ENCODE measurements around the gene SLC5A6.

Gene SLC5A6

DNA sequence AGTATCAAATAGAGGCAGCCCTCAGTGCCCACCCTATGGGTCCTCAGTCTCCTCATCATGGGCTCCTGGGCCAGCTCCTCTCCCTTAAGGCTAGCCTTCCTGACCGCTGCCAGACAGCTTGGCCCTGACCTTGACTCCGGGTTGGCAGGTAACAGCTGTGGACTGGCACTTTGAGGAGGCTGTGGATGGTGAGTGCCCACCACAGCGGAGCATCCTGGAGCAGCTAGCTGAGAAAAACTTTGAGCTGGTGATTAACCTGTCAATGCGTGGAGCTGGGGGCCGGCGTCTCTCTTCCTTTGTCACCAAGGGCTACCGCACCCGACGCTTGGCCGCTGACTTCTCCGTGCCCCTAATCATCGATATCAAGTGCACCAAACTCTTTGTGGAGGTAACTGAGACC is 24.1 kb upstream of the SLC5A6 start:
- DNase-seq = no peak

GRCh38 chr2:27233341-27233740 is 21.3 kb upstream of the SLC5A6 start:
- no peak for DNase-seq

DNA sequence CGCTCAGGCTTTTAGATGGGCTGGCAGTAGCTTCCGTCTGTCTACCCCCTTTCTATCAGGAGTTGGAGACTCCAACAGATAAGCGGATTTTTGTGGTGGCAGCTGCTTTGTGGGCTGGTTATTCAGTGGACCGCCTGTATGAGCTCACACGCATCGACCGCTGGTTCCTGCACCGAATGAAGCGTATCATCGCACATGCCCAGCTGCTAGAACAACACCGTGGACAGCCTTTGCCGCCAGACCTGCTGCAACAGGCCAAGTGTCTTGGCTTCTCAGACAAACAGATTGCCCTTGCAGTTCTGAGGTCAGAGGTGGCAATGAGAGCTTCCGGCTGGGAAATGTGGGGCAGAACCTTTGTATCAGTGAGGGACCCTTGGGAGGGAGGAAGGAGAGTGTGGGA is 19.9 kb upstream of the SLC5A6 start:
- DNase-seq = no peak

- DNase-seq = no peak
These were observed 15.4 kb upstream of the SLC5A6 start for GRCh38 chr2:27227501-27227900.

DNA sequence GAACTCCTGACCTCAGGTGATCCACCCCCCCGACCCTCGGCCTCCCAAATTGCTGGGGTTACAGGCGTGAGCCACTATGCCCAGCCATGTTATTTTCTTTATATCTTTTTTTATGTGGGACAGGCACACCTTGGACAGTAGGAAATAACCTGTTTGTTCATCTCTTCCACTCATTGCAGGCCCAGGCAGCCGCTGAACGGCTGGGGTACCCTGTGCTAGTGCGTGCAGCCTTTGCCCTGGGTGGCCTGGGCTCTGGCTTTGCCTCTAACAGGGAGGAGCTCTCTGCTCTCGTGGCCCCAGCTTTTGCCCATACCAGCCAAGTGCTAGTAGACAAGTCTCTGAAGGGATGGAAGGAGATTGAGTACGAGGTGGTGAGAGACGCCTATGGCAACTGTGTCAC is 13.5 kb upstream of the SLC5A6 start:
- DNase-seq = no peak

DNA sequence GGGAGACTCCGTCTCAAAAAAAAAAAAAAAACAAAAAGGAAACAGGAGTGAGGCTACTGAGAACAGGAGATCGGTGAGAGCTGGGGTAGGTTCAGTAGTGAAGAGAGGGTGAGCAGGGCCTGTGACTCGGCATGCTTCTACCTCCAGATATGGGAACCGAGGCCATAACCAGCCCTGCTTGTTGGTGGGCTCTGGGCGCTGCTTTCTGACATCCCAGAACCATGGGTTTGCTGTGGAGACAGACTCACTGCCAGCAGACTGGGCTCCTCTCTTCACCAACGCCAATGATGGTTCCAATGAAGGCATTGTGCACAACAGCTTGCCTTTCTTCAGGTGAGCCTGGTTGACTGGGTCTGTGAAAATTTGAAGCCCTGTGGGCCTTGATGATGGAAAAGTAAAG is 11.3 kb upstream of the SLC5A6 start:
- DNase-seq = no peak

- DNase-seq = no peak
These were observed 10.3 kb upstream of the SLC5A6 start for GRCh38 chr2:27222407-27222806.

DNA sequence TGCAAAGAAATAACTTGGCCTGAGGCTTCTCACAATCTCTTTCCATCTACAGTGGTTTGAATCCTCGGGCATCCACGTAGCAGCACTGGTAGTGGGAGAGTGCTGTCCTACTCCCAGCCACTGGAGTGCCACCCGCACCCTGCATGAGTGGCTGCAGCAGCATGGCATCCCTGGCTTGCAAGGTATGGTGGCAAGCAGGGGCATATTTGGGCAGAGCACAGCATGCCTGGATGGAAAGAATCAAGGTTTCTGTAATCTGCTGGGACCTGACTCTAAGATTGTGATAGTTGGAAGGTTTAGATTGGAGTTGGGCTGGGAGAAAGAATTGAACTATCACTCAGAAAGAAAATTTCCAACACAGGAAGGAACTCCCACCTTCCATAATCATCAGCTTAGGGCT is 9.1 kb upstream of the SLC5A6 start:
- no peak for DNase-seq

- DNase-seq = no peak
These were observed 8.0 kb upstream of the SLC5A6 start for GRCh38 chr2:27220091-27220490.

- DNase-seq = no peak
These were observed 7.0 kb upstream of the SLC5A6 start for GRCh38 chr2:27219091-27219490.

GRCh38 chr2:27218614-27219013 is 6.5 kb upstream of the SLC5A6 start:
- DNase-seq = no peak

GRCh38 chr2:27217173-27218121 is 5.4 kb upstream of the SLC5A6 start, which contains the start of gene CAD:
TSS of gene CAD (plus strand) at chr2:27217369. CDS start at chr2:27217552, 183 bp downstream.
- DNase-seq = peak; percentile 24 to 79

DNA sequence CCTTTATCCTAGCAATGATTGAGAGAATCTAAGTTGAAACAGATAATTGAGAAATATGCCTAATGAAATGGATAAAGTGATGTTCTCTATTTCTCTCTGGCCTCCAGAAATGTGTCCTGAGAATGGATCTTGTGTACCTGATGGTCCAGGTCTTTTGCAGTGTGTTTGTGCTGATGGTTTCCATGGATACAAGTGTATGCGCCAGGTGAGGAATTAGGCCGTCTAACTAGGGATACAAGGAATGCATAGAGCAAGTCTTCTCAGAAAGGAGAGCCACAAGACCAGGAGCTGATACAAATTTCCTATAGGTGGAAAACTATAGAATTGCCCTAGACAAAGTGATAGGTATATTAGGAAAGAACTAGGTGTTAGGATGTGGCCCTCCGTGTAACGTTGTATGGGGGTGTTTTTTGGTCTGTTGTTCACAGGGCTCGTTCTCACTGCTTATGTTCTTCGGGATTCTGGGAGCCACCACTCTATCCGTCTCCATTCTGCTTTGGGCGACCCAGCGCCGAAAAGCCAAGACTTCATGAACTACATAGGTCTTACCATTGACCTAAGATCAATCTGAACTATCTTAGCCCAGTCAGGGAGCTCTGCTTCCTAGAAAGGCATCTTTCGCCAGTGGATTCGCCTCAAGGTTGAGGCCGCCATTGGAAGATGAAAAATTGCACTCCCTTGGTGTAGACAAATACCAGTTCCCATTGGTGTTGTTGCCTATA is 4.5 kb upstream of the SLC5A6 start:
- DNase-seq = no peak

DNA sequence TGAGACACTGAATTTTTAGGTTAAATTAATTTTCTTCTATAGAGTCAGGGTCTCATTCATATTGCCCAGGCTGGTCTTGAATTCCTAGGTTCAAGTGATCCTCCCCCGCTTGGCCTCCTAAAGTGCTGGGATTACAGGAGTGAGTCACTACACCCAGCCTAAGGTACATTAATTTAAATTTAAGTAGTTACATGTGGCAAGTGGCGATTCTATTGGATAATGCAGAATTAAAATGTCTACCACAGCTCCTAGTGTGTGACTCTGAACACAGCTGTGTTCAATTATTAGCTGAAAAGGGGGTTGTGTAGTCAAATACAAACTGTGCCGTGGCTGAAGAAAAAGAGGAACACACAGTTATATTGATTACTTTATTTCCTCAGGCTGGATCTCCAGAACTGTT is 2.9 kb upstream of the SLC5A6 start:
- no peak for DNase-seq

- DNase-seq = peak in 1 of 2 experiments; percentile 57
These were observed 781 bp upstream of the SLC5A6 start for GRCh38 chr2:27212626-27213471.

DNA sequence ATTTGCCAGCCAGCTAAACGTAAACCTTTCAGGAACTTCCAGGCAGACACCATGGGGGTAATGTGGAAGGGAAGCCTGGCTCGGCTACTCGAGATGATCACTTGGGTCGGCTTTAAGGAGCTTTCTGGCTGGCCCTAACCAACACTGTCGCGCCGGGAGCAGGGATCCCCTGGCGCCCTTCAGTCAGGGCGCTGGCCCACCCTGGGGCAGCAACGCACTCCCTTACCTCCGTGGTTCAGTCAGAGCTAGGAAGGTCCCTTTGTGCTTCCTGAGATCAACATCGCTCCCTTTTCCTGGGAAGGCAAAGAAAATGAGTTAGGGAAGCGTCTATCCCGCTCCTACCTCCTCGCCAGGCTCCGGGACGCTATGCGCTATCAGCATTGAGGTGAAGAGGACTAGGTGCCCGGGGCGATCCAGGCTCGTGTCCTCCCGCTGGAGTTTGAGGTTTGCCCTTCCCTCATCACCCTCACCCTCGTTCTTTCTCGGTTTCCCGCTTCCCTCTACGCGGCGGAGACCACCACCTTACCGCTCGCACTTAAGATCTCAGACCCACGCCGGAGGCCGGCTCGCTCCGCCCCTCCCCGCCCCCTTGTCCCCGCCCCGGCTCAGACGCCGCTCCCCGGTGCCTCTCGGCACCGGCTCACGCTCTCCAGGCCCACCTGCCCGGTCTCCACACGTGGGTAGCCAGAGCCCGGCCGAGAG is 676 bp downstream of the SLC5A6 start:
- DNase-seq = peak in 1 of 2 experiments; percentile 44

DNA sequence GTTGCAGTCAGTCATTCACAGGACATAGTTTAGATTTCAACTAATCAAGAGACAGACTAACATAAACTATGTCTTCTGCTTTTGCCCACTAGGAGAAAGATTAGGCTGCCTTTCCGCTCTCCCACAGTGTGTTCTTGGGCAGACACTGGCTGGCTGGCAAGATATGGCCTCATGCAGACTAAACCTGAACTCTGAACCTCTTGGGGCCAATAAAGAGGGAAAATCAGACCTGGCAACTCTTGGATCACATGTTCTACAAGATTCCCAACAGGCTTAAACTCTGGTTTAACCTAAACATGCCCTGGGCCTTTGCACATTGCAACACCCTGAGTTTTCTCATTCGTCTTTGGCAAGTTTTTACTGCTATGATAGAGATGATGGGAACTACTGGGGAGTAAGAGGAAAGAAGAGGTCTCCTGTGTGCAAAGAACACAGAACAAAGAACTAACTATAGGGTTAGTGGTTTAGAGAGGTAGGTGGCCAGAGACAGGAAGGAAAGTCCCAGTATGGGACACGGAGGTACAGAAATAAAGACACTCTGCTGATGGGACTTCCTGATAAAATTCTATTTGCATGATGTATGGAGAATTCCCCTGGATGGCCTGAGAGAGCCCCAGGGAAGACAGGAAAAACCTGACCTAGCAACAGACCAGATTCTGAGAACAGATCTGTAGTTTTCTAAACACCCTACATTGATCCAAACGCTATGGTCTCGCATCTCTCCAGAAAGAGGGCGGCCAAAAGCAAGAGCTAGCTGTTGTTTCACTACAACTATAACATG is 2.3 kb downstream of the SLC5A6 start:
- no peak for DNase-seq

DNA sequence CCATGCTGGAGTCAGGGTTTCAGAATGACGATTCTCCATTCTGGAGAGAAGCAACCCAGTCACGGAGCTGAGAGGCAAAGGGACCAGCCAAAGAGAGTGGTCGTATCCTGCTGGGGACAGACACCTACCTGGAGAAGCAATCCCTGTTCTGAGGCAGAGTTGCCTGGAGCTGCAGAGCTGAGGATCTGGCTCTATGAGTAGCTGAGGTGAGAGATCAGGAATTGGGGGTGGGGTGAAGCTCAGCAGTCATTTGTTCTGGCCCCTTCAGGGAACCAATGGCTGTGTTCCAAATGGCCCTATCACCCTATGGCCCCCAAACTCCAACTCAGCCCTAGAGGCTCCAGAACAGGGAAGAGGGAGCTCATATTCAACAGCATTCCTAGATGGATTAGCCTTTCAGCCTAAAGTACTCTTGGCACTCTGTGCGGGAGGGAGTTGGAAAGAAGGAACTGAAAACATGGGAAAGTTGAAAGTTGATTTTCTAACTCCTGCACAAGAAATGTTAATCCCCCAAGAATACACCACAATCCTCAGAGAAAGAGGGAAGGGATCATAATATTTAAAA is 3.5 kb downstream of the SLC5A6 start:
- no peak for DNase-seq

- no peak for DNase-seq
These were observed 5.7 kb downstream of the SLC5A6 start for GRCh38 chr2:27206346-27206745.

GRCh38 chr2:27205206-27205605 is 6.9 kb downstream of the SLC5A6 start:
- DNase-seq = no peak

GRCh38 chr2:27204566-27204965 is 7.5 kb downstream of the SLC5A6 start:
- DNase-seq = no peak
